Measurements from ENCODE around the gene SLC25A12. TPM values are rescaled to one million over a fixed set of nuclear protein-coding genes. Genes with fewer than 3 reads are reported as not detected.

SLC25A12 gene
- polyA plus RNA-seq, 3 donors: 6.5 to 8.8 (median 7.0) TPM

- no peak overlapping the region for H3K4me2 ChIP-seq (replicated peaks; ENCODE audit: extremely low read depth, low read length, poor library complexity, severe bottlenecking)
- no peak for DNase-seq
- H3K9ac ChIP-seq (ENCODE audit: insufficient read depth, low read length, poor library complexity, severe bottlenecking): no peak overlapping the region
- peaks cover 8% of the 10 kb centered on the region for H4K20me1 ChIP-seq (ENCODE audit: insufficient read depth, low read length)
- Mint-ChIP-seq H3K36me3 (peaks cover 14 to 16% of the 10 kb centered on the region in 2 donors), H3K4me1 (no peaks in the 10 kb centered on the region), H3K9me3 (no peaks in the 10 kb centered on the region), H3K27ac (peak overlapping the region in 1 of 7 donors; percentile 45), H3K4me3 (no peak overlapping the region), H3K27me3 (ENCODE audit: low read depth in 3 of 3) (no peaks in the 10 kb centered on the region)
- H3K27me3 ChIP-seq (ENCODE audit: control insufficient read depth in 2 of 2, insufficient read depth in 2 of 2, low read length in 2 of 2): no peaks in the 10 kb centered on the region
- H3K4me1 ChIP-seq (ENCODE audit: control insufficient read depth in 1 of 2, insufficient read depth in 2 of 2, low read length in 2 of 2): no peaks in the 10 kb centered on the region
- no peak for TF ChIP-seq CTCF (IDR thresholded peaks at IDR 0.05)
- 100% methylated on average over 1 of the region's 2 CpGs for WGBS (ENCODE audit: insufficient coverage)
- no peak overlapping the region for H2AFZ ChIP-seq (ENCODE audit: insufficient read depth, low read depth, low read length, poor library complexity, severe bottlenecking)
- intact Hi-C loops (cut with micrococcal nuclease): no loop called here
- H3K36me3 ChIP-seq (replicated peaks in 1 of 2; ENCODE audit: control insufficient read depth in 1 of 2, insufficient read depth in 2 of 2, low read length in 2 of 2): peaks cover 0 to 7% of the 10 kb centered on the region in 2 donors
- H3K27ac ChIP-seq (ENCODE audit: low read depth in 1 of 2, low read length in 2 of 2): no peak overlapping the region
- no peaks in the 10 kb centered on the region for H3K79me2 ChIP-seq (ENCODE audit: insufficient read depth, low read length)
- no peak overlapping the region for H3K4me3 ChIP-seq (replicated peaks in 1 of 3; ENCODE audit: low read depth in 2 of 3, low read length in 3 of 3)
- no peaks in the 10 kb centered on the region for H3K9me3 ChIP-seq (replicated peaks in 1 of 2; ENCODE audit: control insufficient read depth in 1 of 2, insufficient read depth in 1 of 2, low read length in 2 of 2)
Measured at GRCh38 chr2:171882089-171882769, 11.8 kb downstream of the SLC25A12 start.

- H3K27ac ChIP-seq (ENCODE audit: low read depth in 1 of 2, low read length in 2 of 2): no peak overlapping the region
- H3K36me3 ChIP-seq (replicated peaks in 1 of 2; ENCODE audit: control insufficient read depth in 1 of 2, insufficient read depth in 2 of 2, low read length in 2 of 2): peaks cover 0 to 7% of the 10 kb centered on the region in 2 donors
- no peak overlapping the region for H2AFZ ChIP-seq (ENCODE audit: insufficient read depth, low read depth, low read length, poor library complexity, severe bottlenecking)
- H3K9ac ChIP-seq (ENCODE audit: insufficient read depth, low read length, poor library complexity, severe bottlenecking): no peak overlapping the region
- WGBS (ENCODE audit: insufficient coverage): no CpG with 5 or more reads among the region's 3 CpGs
- Mint-ChIP-seq H3K27me3 (ENCODE audit: low read depth in 3 of 3) (no peaks in the 10 kb centered on the region), H3K4me3 (no peak overlapping the region), H3K4me1 (no peaks in the 10 kb centered on the region), H3K36me3 (peaks cover 14% of the 10 kb centered on the region in 2 donors), H3K9me3 (peaks cover 0 to 1% (median under 1%) of the 10 kb centered on the region in 7 donors), H3K27ac (no peak overlapping the region)
- TF ChIP-seq CTCF (IDR thresholded peaks at IDR 0.05): no peak
- H3K4me1 ChIP-seq (ENCODE audit: control insufficient read depth in 1 of 2, insufficient read depth in 2 of 2, low read length in 2 of 2): no peaks in the 10 kb centered on the region
- no peak overlapping the region for H3K4me2 ChIP-seq (replicated peaks; ENCODE audit: extremely low read depth, low read length, poor library complexity, severe bottlenecking)
- no peaks in the 10 kb centered on the region for H3K27me3 ChIP-seq (ENCODE audit: control insufficient read depth in 2 of 2, insufficient read depth in 2 of 2, low read length in 2 of 2)
- no peak overlapping the region for H3K4me3 ChIP-seq (replicated peaks in 1 of 3; ENCODE audit: low read depth in 2 of 3, low read length in 3 of 3)
- no peaks in the 10 kb centered on the region for H3K79me2 ChIP-seq (ENCODE audit: insufficient read depth, low read length)
- intact Hi-C loops (cut with micrococcal nuclease): no loop called here
- no peaks in the 10 kb centered on the region for H3K9me3 ChIP-seq (replicated peaks in 1 of 2; ENCODE audit: control insufficient read depth in 1 of 2, insufficient read depth in 1 of 2, low read length in 2 of 2)
- H4K20me1 ChIP-seq (ENCODE audit: insufficient read depth, low read length): peaks cover 8% of the 10 kb centered on the region
- no peak for DNase-seq
Measured at GRCh38 chr2:171880774-171881173, 13.3 kb downstream of the SLC25A12 start.

All from CD14-positive monocyte (primary cell).